Left lobe of liver (tissue), 2 donors: ENCODE measurements around the gene FREM3. TPM values are rescaled to one million over a fixed set of nuclear protein-coding genes. Genes with fewer than 3 reads are reported as not detected.
"Not testable (repeated sequence)": the region's sequence is repeated elsewhere in the genome, so short reads cannot be mapped to it uniquely, and the experiment has no call there.

Experiments used
- ATAC-seq: fragments of 200-7000 bp; cut with Tn5 transposase; one replicate; pipeline ENCODE4 v1.9.1; 2020; ENCODE audit warnings: mild to moderate bottlenecking, moderate library complexity
- DNase-seq: peaks from one replicate; pipeline ENCODE4 v3.0.0-alpha.2; 2020; ENCODE audit warnings: low spot score
- total RNA-seq: library from RNA; stranded (reverse); gene quantifications from one replicate; pipeline ENCODE4 v1.2.1, GENCODE V29; 2021
- donor health status: DM: no; HTN: no; CAD: no; lungs with moderate emphysema.
- donor health status: DM: no; HTN: yes; CAD: no.

The FREM3 gene
- total RNA-seq, 1 donor from 2014 or later: not detected

GRCh38 chr4:143586080-143586479, 114.4 kb downstream of the FREM3 start:
- DNase-seq: no peak
- ATAC-seq: no peak

DNA sequence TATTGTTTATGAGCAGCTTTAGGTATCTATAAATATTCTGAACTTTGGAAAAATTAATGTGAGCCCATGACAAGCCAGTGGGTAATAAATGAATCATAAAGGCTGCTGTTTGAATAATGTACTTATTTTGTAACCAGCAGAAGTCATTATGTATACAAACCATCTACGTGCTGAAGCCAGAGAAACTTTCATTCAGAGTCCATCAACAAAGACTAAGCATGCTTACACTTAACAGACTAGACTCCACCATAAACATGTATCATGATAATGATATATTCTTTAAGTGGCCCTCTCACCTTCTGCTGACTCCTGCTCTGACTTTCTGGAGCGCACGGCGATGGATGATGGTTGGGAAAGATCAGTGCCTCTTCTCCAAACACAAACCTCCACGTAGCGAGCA, 114.9 kb downstream of the FREM3 start:
- no peak for DNase-seq
- no peak for ATAC-seq

DNA sequence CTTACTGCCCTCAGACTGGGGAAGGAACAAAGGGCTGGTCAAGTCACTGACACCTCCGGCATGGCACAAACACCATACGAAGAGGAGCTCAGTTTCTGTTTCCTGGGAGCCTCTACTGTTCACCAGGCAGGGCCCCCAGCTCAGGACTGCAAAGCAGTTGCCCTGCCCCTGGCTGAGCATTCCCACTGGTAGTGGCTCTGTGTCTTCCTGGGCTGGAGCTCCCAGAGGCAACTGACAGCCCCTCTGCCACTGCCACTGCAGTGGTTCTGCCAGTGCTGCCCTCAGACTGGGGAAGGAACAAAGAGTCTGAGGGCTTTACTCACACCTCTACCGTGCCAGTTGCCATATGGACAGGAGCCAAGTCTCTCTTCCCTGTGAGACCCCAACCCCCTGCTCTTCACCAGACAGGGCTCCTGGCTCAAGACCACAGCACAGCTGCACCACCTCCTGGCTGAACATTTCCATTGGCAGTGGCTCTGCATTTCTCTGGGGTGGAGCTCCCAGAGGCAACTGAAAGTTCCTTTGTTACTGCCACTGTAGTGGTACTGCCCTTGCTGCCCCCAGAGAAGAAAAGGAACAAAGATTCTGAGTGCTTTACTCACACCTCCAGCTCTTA, 119.0 kb downstream of the FREM3 start:
- ATAC-seq (no peak), DNase-seq (no peak)

- ATAC-seq (no peak), DNase-seq (no peak)
Observed at GRCh38 chr4:143575331-143575730, 125.1 kb downstream of the FREM3 start.

GRCh38 chr4:143564472-143564871, 136.0 kb downstream of the FREM3 start:
- ATAC-seq: no peak
- no peak for DNase-seq

DNA sequence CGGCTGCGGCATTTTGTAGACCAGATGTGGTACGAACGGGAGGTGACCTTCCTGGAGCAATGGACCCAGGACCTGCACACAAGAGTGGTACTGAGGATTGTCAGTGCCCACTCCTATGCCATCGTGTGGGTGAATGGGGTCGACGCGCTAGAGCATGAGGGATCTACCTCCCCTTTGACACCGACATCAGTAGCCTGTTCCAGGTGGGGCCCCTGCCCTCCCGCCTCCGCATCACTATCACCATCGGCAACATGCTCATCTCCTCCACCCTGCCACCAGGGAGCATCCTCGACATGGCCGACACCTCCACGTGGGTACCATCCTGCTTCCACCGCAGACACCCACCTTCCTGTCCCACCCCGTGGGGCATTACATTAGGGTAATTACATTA, 140.7 kb downstream of the FREM3 start:
- no peak for ATAC-seq
- no peak for DNase-seq

GRCh38 chr4:143558823-143559756, 141.4 kb downstream of the FREM3 start:
- DNase-seq: peak; percentile 88
- peak; percentile 98 for ATAC-seq

GRCh38 chr4:143558286-143558685, 142.2 kb downstream of the FREM3 start:
- ATAC-seq (no peak), DNase-seq (no peak)

DNA sequence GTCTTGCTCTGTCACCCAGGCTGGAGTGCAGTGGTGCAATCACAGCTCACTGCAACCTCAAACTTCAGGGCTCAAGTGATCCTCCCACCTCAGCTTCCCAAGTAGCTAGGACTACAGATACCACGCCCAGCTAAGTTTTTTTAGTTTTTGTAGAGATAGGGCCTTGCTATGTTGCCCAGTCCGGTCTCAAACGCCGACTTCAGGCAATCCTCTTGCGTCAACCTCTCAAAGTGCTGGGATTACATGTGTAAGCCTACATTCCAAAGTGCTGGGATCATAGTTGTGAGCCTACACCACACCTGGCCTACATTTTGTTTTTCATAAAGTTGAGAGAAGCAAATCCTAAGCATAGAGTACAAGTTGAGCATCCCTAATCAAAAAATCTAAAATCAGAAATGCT, 144.8 kb downstream of the FREM3 start:
- no peak for DNase-seq

DNA sequence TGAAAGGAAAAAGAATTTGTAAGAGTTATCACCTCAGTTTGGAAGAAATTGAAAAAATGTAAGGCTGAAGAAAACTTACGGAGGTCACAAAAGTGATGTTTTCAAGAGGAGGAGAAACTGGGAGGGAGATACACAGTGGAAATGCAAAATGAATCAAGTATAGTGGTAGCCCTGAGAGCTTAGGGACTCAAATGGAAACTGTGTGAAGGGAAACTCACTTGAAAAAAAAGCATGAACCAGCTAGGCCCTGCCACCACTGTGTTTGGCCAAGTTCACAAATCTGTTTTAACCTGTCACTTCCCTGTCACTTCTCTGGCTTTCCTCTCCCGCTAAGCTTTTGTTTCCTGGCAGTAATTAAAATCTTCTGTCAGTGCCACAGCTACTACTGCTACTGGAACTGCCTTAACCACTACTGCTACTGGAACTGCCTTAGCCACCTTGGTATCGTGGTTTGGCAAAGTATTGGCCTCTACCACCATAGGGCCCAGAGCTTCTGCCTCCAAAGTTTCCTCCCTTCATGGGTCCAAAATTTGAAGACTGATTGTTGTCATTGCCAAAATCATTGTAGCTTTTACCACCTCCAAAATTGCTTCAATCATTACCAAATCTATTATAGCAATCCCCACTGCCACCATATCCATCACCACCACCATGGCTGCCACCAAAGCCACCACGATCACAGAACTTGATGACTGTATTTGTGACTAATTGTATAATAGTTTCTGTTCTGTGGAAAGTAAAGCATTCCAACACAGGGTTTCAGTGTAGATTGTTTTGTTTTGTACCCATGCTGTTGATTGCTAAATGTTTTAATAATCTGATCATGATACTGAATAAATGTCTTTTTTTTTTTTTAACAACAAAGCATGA, 145.5 kb downstream of the FREM3 start:
- no peak for ATAC-seq
- no peak for DNase-seq

More for the DNA sequence above, 144.8 kb downstream of the FREM3 start:
- no peak for ATAC-seq

- DNase-seq: no peak
- no peak for ATAC-seq
Observed at GRCh38 chr4:143549928-143550327, 150.5 kb downstream of the FREM3 start.

DNA sequence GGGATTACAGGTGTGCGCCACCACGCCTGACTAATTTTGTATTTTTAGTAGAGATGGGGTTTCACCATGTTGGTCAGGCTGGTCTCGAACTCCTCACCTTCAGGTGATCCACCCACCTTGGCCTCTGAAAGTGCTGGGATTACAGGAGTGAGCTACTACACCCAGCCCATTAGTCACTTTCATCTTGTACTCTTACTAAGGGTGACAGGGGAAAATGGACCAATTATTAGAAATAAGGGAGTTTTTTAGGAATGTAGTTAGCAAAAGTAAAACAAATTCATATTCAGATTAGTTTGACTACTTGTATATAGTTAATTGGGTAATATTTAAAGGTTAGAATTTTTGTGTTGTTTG, 160.8 kb downstream of the FREM3 start:
- ATAC-seq (no peak), DNase-seq (no peak)

GRCh38 chr4:143538979-143539669, 161.4 kb downstream of the FREM3 start:
- DNase-seq (no peak), ATAC-seq (no peak)

DNA sequence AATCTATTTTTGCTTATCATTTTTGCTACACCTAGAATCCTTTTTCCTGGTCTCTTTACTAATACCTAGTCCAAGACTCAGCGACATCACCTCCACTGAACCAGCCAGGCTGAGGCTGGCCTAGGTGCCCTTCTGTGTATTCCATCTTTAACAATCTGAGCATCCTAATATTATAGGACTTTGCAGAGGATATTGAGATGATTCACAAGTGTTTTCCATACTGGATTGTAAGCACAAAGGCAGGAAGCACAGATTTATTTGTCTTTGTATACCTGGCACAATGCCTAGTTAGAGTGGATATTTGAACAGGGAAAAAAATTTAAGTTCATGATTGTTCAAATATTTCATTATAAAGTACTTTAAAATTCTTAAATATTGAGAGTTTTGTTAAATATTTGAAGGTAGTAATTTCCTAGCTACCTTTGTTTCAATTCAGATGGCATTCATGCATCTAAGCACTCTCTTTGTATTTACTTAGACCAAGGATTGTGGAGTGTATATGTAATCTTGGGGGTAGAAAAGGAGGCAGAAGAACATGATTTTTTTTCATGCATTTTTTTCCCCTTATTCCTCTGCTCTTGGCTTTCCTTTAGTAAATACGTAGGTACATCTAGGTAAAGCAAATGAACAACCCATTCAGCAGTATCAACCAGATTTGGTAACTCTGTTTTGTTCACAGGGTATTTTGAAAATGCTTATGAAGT, 168.5 kb downstream of the FREM3 start:
- DNase-seq (no peak), ATAC-seq (no peak)

DNA sequence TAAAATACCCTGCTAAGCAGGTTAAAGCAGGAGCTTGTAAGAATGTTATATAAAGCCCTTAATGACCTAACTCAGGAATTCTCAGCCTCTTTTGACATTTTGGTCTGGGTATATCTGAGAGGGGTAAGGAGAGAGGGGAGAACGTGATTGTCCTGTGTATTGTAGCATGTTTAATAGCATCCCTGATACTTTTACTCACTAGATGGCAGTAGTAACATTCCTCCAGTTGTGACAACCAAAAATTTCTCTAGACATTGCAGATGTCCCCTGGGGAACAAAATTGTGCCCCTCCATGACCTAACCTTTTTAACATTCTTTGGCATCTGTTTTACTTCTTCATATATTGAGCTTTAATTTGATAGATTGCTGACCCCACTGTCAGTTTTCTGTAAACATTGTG, 169.1 kb downstream of the FREM3 start:
- DNase-seq (no peak), ATAC-seq (peak; percentile 60)

DNA sequence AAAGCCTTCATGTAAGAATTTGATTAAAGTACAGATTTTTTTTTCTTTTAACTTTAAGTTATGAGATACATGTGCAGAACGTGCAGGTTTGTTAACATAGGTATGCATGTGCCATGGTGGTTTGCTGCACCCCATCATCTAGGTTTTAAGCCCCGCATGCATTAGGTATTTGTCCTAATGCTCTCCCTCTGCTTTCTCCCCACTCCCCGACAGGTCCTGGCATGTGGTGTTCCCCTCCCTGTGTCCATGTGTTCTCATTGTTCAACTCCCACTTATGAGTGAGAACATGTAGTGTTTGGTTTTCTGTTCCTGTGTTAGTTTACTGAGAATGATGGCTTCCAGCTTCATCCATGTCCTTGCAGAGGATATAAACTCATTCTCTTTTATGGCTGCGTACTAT, 172.4 kb downstream of the FREM3 start:
- DNase-seq, ATAC-seq: not testable (repeated sequence)
